OCI-LY7 (cell line): ENCODE results near the gene NSL1.
"Not testable (repeated sequence)": the region's sequence is repeated elsewhere in the genome, so short reads cannot be mapped to it uniquely, and the experiment has no call there.

ENCODE experiments used
- CTCF ChIP-seq: fragments of 200-600 bp; sonication (generic); conservative IDR thresholded peaks from 2 replicates; pipeline ENCODE4 v1.5.1; 2014; ENCODE audit warnings: mild to moderate bottlenecking, antibody characterized with exemption, low read length, moderate library complexity, mixed read lengths
- EZH2phosphoT487 ChIP-seq: fragments of 200-600 bp; sonication (generic); IDR thresholded peaks from 2 replicates; pipeline ENCODE4 v1.6.1; 2018; ENCODE audit warnings: low read depth, borderline replicate concordance, mild to moderate bottlenecking, mixed run types, antibody characterized with exemption, low read length, moderate library complexity, mixed read lengths

- not testable (repeated sequence) for TF ChIP-seq CTCF, EZH2phosphoT487
Measured at GRCh38 chr1:212724679-212725078, 66.9 kb downstream of the NSL1 start.
